BE2C (cell line): ENCODE measurements around the gene ZNF700.
"Not testable (repeated sequence)": the region's sequence is repeated elsewhere in the genome, so short reads cannot be mapped to it uniquely, and the experiment has no call there.

ENCODE experiments used
- DNase-seq: peaks from one replicate; pipeline ENCODE4 v3.0.0-alpha.2; 2020
- H3K27me3 ChIP-seq: fragments of 250-450 bp; sonication (Bioruptor Pico); 2 replicates; pipeline ENCODE4 v1.5.1; 2020; ENCODE audit warnings: mild to moderate bottlenecking
- H3K36me3 ChIP-seq: fragments of 250-450 bp; sonication (Bioruptor Pico); 2 replicates; pipeline ENCODE4 v1.5.1; 2020; ENCODE audit warnings: mild to moderate bottlenecking
- H3K4me1 ChIP-seq: fragments of 250-450 bp; sonication (Bioruptor Pico); 2 replicates; pipeline ENCODE4 v1.5.1; 2020
- H3K4me3 ChIP-seq: 2 replicates; pipeline ENCODE4 v1.5.1; 2011; ENCODE audit warnings: low read depth, low read length
- H3K9me3 ChIP-seq: fragments of 250-450 bp; sonication (Bioruptor Pico); 2 replicates; pipeline ENCODE4 v1.5.1; 2020
- TF ChIP-seq, protein P1 (sequence below): IDR thresholded peaks from 2 replicates; pipeline ENCODE4 v1.5.1; 2012; ENCODE audit warnings: mild to moderate bottlenecking, low read depth, low read length

Gene ZNF700

DNA sequence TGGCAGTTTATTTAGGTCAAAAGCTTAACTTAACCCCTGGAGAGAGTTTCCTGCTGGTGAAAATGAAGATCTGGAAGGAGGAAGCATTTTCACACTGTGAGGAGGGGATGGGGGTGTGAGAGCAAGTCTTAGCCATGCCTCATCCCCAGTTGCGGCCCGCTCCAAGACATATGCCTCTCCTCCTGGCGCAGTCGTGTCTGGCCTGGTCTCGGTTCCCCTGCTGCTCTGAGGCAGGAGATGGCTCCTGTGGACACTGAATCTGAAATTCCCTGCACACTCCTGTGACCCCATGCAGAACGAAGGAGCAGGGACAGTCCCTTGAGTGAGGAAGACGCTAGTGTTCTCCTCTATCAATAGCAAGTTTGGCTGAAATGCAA lies 37.7 kb upstream of the ZNF700 start:
- Histone ChIP-seq H3K4me1 (no peaks in the 10 kb centered on the region), H3K9me3 (no peaks in the 10 kb centered on the region), H3K27me3 (no peaks in the 10 kb centered on the region), H3K36me3 (no peaks in the 10 kb centered on the region), H3K4me3 (peak overlapping the region; percentile 79)
- TF ChIP-seq, protein P1, sequence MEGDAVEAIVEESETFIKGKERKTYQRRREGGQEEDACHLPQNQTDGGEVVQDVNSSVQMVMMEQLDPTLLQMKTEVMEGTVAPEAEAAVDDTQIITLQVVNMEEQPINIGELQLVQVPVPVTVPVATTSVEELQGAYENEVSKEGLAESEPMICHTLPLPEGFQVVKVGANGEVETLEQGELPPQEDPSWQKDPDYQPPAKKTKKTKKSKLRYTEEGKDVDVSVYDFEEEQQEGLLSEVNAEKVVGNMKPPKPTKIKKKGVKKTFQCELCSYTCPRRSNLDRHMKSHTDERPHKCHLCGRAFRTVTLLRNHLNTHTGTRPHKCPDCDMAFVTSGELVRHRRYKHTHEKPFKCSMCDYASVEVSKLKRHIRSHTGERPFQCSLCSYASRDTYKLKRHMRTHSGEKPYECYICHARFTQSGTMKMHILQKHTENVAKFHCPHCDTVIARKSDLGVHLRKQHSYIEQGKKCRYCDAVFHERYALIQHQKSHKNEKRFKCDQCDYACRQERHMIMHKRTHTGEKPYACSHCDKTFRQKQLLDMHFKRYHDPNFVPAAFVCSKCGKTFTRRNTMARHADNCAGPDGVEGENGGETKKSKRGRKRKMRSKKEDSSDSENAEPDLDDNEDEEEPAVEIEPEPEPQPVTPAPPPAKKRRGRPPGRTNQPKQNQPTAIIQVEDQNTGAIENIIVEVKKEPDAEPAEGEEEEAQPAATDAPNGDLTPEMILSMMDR, result no peak
- DNase-seq, result no peak

DNA sequence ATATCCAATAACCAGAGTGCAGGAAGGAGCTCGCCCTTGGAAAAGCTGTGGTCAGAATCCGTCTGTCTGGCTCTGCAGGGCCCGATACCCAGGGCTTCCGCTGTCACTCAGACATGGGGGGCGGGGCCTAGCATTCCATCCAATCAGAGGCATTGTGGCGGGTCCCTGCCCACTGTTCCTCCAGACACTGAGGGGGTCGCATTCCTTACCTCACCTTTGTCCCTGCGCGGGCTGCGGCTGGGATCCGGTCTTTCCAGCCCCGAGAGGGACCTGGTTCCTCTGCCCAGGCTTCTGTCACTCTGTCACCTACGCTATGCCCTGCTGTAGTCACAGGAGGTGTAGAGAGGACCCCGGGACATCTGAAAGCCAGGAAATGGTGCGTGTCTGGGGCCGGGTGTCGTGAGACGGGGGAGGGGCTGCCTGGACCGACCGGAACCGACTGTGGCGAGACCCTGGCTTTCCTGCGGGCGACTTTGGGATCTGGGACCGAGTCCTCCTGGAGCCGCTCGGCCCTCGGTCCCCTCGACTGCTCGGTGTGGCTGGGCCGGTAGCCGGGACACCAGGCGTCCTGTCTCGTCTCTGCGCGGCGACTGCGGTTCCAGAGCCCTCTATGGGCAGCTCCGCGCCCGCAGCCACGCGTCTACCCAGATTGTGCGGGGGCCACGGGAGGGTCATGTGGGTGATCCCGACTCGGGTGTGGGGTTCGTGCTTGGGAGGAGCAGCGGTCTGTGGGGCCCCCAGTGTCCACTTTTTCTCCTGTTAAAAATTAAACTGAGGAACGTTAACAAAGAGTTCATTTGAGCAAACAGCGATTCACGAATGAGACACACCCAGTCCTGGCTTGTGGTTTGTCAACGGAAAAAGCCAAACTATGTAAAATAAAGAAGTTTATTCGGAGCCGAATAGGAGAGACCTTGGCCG lies 37.0 kb upstream of the ZNF700 start, which contains the start of gene ZNF69:
Gene ZNF69 (plus strand): TSS at position 172 of the 921 bp plus-strand sequence. CDS start 142 bp downstream, at position 314.
- H3K4me3 ChIP-seq, result peak within 1 kb of the TSS; percentile 79
- TF ChIP-seq, protein P1, result peak; percentile 34
- H3K9me3 ChIP-seq, result no peaks in the 10 kb centered on the region
- no peaks in the 10 kb centered on the region for H3K4me1 ChIP-seq
- peak; percentile 91 for DNase-seq
- no peaks in the 10 kb centered on the region for H3K36me3 ChIP-seq
- no peaks in the 10 kb centered on the region for H3K27me3 ChIP-seq

DNA sequence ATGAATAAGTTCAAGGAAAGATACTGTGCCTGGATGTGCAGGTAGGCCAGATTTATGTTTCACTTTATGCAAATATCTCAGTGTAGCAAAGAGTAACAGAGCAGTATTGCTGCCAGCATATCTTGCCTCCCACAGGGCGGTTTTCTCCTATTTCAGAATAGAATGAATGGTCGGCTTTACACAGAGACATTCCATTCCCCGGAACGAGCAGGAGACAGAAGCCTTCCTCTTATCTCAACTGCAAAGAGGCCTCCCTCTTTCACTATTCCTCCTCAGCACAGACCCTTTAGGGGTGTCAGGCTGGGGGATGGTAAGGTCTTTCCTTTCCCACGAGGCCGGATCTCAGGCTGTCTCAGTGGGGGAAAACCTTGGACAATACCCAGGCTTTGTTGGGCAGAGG lies 35.0 kb upstream of the ZNF700 start:
- not testable (repeated sequence) for DNase-seq, H3K27me3 ChIP-seq, H3K4me1 ChIP-seq, H3K9me3 ChIP-seq, H3K36me3 ChIP-seq, H3K4me3 ChIP-seq

DNA sequence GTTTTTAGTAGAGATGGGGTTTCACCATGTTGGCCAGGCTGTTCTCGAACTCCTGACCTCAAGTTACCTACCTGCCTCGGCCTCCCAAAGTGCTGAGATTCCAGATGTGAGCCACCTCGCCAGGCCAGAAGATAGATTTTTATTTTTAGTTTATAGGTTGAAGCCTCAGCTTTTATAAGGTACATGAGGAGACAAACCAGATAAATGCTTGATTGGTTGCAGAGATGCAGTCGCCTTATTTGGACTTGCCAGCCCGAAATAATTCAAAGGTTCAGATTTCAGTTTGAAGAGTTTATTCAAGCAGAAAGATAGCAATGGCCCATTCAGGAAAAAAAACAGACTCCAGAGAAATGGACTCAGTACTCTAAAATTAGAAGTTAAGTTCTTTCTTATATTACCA lies 34.3 kb upstream of the ZNF700 start:
- Histone ChIP-seq H3K4me3 (no peak overlapping the region), H3K27me3 (no peaks in the 10 kb centered on the region), H3K9me3 (no peaks in the 10 kb centered on the region), H3K4me1 (no peaks in the 10 kb centered on the region), H3K36me3 (no peaks in the 10 kb centered on the region)
- DNase-seq, result no peak
- TF ChIP-seq, protein P1, result no peak

DNA sequence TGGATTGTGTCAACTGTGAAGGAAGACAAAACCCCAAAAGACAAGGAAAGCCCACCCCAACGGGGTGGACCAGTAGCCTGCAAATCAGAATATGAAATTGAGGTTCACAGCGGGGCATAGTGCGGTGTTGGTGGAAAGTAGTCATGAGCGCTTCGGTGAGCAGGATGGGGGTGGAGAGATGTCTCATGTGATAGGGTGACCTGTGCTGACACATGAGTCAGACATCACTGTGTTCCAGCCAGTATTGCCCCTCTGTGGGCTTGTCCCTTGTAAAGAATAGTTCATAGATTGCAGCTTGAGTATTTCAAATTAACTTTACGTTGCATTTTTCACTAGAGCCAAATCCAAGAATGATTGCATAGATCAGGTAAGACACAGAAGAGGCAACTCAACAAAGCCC lies 30.1 kb upstream of the ZNF700 start:
- H3K36me3 ChIP-seq, result no peaks in the 10 kb centered on the region
- no peak overlapping the region for H3K4me3 ChIP-seq
- H3K27me3 ChIP-seq, result no peaks in the 10 kb centered on the region
- H3K4me1 ChIP-seq, result no peaks in the 10 kb centered on the region
- TF ChIP-seq, protein P1, result no peak
- no peaks in the 10 kb centered on the region for H3K9me3 ChIP-seq
- no peak for DNase-seq

DNA sequence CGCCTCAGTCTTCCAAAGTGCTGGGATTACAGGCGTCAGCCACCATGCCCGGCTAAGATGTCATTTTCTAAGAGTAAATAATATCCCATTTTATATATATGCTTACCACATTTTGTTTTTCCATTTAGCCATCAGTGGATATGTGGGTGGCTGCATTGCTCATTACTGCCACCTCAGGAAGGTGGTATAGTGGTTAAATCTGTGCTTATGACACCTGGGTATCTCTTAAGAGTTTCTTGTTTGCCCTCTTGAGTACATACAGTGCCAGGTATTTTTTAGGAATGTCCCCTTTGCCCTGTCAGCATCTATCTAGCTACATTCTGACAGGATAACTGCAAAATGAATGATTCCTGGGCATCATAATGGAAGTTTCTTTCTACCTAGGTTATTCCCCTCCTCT lies 22.7 kb upstream of the ZNF700 start:
- TF ChIP-seq, protein P1, result no peak
- peaks cover 8% of the 10 kb centered on the region; the same call in 1 of the 2 replicates for H3K36me3 ChIP-seq
- no peaks in the 10 kb centered on the region for H3K4me1 ChIP-seq
- no peaks in the 10 kb centered on the region for H3K27me3 ChIP-seq
- peaks cover 7% of the 10 kb centered on the region for H3K9me3 ChIP-seq
- no peak overlapping the region for H3K4me3 ChIP-seq
- DNase-seq, result no peak
